T-cell (primary cell): ENCODE data around the gene SLC22A7. TPM values are rescaled to one million over a fixed set of nuclear protein-coding genes. Genes with fewer than 3 reads are reported as not detected.

ENCODE experiments used
- ATAC-seq, 4 experiments: fragments of 200-7000 bp in 3 of 4; fragments of 150-1000 bp in 1 of 4; cut with Tn5 transposase; replicated peaks in 1 of 4; 1 replicate in 3 of 4; 2 replicates in 1 of 4; pipeline ENCODE4 v1.10.0; 2021; ENCODE audit warnings: moderate library complexity in 3 of 4, mild to moderate bottlenecking in 2 of 4, moderate number of reproducible peaks in 1 of 4
- CTCF ChIA-PET, 2 donors: fragments of 300-600 bp; sonication (Branson Sonifier 250); formaldehyde crosslinking; loops; one replicate each; lab custom pipeline; 2022; ENCODE audit warnings: antibody characterized with exemption in 2 of 2; lab: Charles Lee
- POLR2A ChIA-PET, 2 donors: fragments of 300-600 bp; sonication (Branson Sonifier 250); formaldehyde crosslinking; loops; one replicate each; lab custom pipeline; 2022; ENCODE audit warnings: antibody characterized with exemption in 2 of 2; lab: Charles Lee
- DNase-seq, 35 experiments: peaks; one replicate each; pipeline versions ENCODE4 v3.0.0 to v3.0.0-alpha.2; 2013 to 2023
- H3K27ac ChIP-seq: one replicate; pipeline ENCODE4 v1.5.1; 2013; ENCODE audit warnings: low read length
- H3K27me3 ChIP-seq, 2 experiments: replicated peaks in 1 of 2; 1 replicate in 1 of 2; 2 replicates in 1 of 2; pipeline versions ENCODE4 v1.6.1 to v1.7.0; 2013; ENCODE audit warnings: low read length in 1 of 2, mixed read lengths in 1 of 2; ENCODE audit not compliant: control insufficient read depth in 2 of 2, insufficient read depth in 2 of 2; ENCODE audit errors: extremely low read depth in 1 of 2
- H3K36me3 ChIP-seq, 2 donors: 1 replicate in 1 of 2; 2 replicates in 1 of 2; pipeline versions ENCODE4 v1.6.1 to v1.7.0; 2013; ENCODE audit warnings: low read length in 1 of 2; ENCODE audit not compliant: control insufficient read depth in 2 of 2, insufficient read depth in 1 of 2; ENCODE audit errors: extremely low read depth in 1 of 2
- H3K4me1 ChIP-seq, 2 experiments: 1 replicate in 1 of 2; 2 replicates in 1 of 2; pipeline versions ENCODE4 v1.6.1 to v1.7.0; 2013; ENCODE audit warnings: low read length in 2 of 2, mixed read lengths in 1 of 2; ENCODE audit not compliant: insufficient read depth in 2 of 2, control insufficient read depth in 1 of 2; ENCODE audit errors: extremely low read depth in 1 of 2
- H3K4me3 ChIP-seq, 2 donors: 1 replicate in 1 of 2; 2 replicates in 1 of 2; pipeline versions ENCODE4 v1.5.1 to v1.7.0; 2013; ENCODE audit warnings: mild to moderate bottlenecking in 2 of 2, low read length in 1 of 2, moderate library complexity in 1 of 2; ENCODE audit not compliant: control insufficient read depth in 1 of 2; ENCODE audit errors: extremely low read depth in 1 of 2
- H3K9me3 ChIP-seq: 2 replicates; pipeline ENCODE4 v1.7.0; 2013
- H3K27ac Mint-ChIP-seq, 2 donors: one replicate each; pipeline ENCODE4 v1.8.0; 2020 to 2021; ENCODE audit warnings: mild to moderate bottlenecking in 2 of 2, mixed read lengths in 2 of 2
- H3K27me3 Mint-ChIP-seq, 2 donors: one replicate each; pipeline ENCODE4 v1.8.0; 2021 to 2022; ENCODE audit warnings: mixed read lengths in 2 of 2
- H3K36me3 Mint-ChIP-seq: one replicate; pipeline ENCODE4 v1.8.0; 2021; ENCODE audit warnings: mixed read lengths
- H3K4me1 Mint-ChIP-seq, 3 donors: one replicate each; pipeline ENCODE4 v1.8.0; 2020 to 2022; ENCODE audit warnings: mixed read lengths in 3 of 3, mild to moderate bottlenecking in 1 of 3
- H3K4me3 Mint-ChIP-seq, 3 donors: one replicate each; pipeline ENCODE4 v1.8.0; 2020 to 2022; ENCODE audit warnings: mild to moderate bottlenecking in 3 of 3, mixed read lengths in 3 of 3, moderate library complexity in 3 of 3
- H3K9me3 Mint-ChIP-seq, 3 donors: one replicate each; pipeline ENCODE4 v1.8.0; 2020 to 2022; ENCODE audit warnings: mixed read lengths in 3 of 3
- WGBS: methylation state at CpG from one replicate; pipeline ENCODE4 v1.1.5; 2013; ENCODE audit warnings: missing lambda C conversion rate; ENCODE audit not compliant: insufficient coverage; 5-methylcytosine and 5-hydroxymethylcytosine counted together
- total RNA-seq, 35 experiments: library from RNA in 6 of 35; stranded (reverse) in 6 of 35; fragments of 120-200 nt in 1 of 35; gene quantifications; one replicate each; pipeline versions ENCODE4 v1.2.1 to v1.2.4 and lab custom pipeline; 2013 to 2026

The SLC22A7 gene
- total RNA-seq, 5 donors from 2014 or later (not counting 1 experiment from before 2014, with no cell fraction given), result not detected

DNA sequence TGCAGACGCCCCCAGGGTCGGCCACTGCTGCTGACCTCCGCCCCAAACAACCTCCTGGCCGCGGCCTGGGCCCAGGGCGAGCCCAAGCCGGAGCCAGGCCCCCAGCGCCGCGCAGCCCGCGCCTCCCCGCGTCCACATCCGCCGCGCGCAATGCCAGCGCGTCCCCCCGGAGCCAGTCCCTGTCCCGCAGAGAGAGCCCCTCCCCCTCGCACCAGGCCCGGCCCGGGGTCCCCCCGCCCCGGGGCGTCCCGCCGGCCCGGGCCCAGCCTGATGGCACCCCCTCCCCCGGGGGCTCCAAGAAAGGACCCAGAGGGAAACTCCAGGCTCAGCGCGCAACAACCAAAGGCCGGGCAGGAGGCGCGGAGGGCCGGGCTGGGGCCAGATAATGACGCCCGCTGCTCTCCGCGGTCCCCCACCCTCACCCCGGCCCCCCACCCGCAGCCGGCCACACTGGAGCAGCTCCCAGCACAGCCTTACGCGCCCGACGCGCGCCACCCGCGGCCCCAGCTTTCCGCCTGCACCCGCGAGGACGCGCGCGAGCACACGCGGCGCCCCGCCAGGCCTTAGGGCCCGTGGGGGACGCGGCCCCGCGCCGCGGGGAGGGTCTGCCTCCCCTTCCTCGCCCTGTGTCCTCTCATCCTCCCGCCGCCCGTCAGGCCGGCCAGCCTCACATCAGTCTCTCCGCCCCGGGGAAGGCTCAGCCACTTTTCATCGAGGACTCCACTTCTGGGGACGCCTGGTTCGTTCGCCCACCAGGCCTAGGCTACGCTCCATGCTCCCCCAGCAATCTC, 12.9 kb upstream of the SLC22A7 start:
- peaks cover 28 to 40% of the 10 kb centered on the region in 2 donors for H3K27me3 Mint-ChIP-seq
- CTCF ChIA-PET, result no interaction called here
- POLR2A ChIA-PET, result no interaction called here
- no peaks in the 10 kb centered on the region for H3K36me3 ChIP-seq
- H3K9me3 ChIP-seq, result no peaks in the 10 kb centered on the region
- no peak for DNase-seq
- no peaks in the 10 kb centered on the region for H3K9me3 Mint-ChIP-seq
- H3K4me1 Mint-ChIP-seq, result peaks cover 0 to 2% (median 0%) of the 10 kb centered on the region in 3 donors
- no peak overlapping the region for H3K4me3 ChIP-seq
- H3K27me3 ChIP-seq, result peaks cover 0 to 58% of the 10 kb centered on the region in 2 experiments
- no peak for ATAC-seq
- H3K4me1 ChIP-seq, result no peaks in the 10 kb centered on the region
- no peak overlapping the region for H3K27ac ChIP-seq
- H3K36me3 Mint-ChIP-seq, result no peaks in the 10 kb centered on the region
- 7% methylated on average over 83 of the region's 83 CpGs for WGBS
- no peak overlapping the region for H3K27ac Mint-ChIP-seq
- no peak overlapping the region for H3K4me3 Mint-ChIP-seq

DNA sequence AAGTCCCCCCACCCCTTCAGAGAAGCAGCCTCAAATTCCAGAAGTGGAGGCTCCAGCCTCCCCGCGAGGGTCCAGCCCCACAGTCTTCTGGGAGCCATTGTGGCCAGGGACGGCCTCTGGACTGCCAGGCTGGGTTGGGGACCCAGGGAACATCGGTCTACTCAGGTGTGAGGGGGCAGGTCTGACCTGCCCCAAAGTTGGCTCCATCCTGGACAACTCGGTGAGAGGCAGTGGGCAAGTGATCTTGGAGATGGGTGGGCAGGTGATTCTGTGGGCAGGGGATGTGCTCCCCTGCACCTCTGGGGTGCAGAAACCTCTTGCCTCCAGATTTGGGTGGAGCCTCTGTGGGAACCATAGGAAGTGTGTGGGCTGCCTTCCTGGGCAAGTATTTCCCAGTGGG, 12.2 kb upstream of the SLC22A7 start:
- POLR2A ChIA-PET, result no interaction called here
- no peak overlapping the region for H3K4me3 Mint-ChIP-seq

DNA sequence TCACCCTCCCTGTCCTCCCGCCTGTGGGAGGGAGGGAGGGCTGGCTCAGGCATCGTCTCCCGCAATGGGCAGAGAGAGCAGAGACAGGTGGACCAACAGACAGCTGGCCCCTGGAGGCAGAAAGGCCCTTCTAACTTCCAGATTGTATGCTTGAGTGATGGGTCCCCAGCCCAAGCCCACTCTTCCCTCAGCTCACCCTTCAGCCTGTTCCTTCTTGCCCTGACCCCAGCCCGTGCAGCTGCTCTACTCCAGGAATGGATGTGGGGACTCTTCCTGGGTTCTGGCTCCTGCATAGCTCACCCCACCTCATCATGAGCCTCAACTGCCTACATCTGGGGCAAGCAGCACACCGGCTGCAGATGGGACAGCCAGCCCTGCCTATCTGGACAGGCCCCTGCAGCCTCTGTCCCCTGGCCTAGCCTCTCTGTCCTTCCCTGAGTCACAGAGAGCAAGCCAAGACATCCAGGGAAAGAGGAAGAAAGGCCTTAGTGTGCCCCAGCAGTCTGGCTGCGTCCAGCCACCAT, 11.5 kb upstream of the SLC22A7 start:
- Mint-ChIP-seq H3K27me3 (peaks cover 21 to 31% of the 10 kb centered on the region in 2 donors), H3K4me1 (peaks cover 0 to 2% (median 0%) of the 10 kb centered on the region in 3 donors), H3K27ac (no peak overlapping the region), H3K9me3 (no peaks in the 10 kb centered on the region), H3K4me3 (no peak overlapping the region), H3K36me3 (no peaks in the 10 kb centered on the region)
- 81% methylated on average over 3 of the region's 6 CpGs for WGBS
- Histone ChIP-seq H3K4me3 (no peak overlapping the region), H3K4me1 (no peaks in the 10 kb centered on the region), H3K27ac (no peak overlapping the region), H3K27me3 (peaks cover 0 to 51% of the 10 kb centered on the region in 2 experiments), H3K36me3 (no peaks in the 10 kb centered on the region), H3K9me3 (no peaks in the 10 kb centered on the region)
- ChIA-PET POLR2A (no interaction called here), CTCF (no interaction called here)
- ATAC-seq (no peak), DNase-seq (no peak)

More for the DNA sequence above, 12.2 kb upstream of the SLC22A7 start:
- ATAC-seq, result no peak
- CTCF ChIA-PET, result no interaction called here
- no peaks in the 10 kb centered on the region for H3K9me3 Mint-ChIP-seq
- Histone ChIP-seq H3K4me3 (no peak overlapping the region), H3K4me1 (no peaks in the 10 kb centered on the region), H3K36me3 (no peaks in the 10 kb centered on the region), H3K27me3 (peaks cover 0 to 55% of the 10 kb centered on the region in 2 experiments), H3K27ac (no peak overlapping the region), H3K9me3 (no peaks in the 10 kb centered on the region)
- peaks cover 23 to 35% of the 10 kb centered on the region in 2 donors for H3K27me3 Mint-ChIP-seq
- H3K27ac Mint-ChIP-seq, result no peak overlapping the region
- H3K36me3 Mint-ChIP-seq, result no peaks in the 10 kb centered on the region
- 89% methylated on average over 4 of the region's 5 CpGs for WGBS
- DNase-seq, result no peak
- peaks cover 0 to 2% (median 0%) of the 10 kb centered on the region in 3 donors for H3K4me1 Mint-ChIP-seq

DNA sequence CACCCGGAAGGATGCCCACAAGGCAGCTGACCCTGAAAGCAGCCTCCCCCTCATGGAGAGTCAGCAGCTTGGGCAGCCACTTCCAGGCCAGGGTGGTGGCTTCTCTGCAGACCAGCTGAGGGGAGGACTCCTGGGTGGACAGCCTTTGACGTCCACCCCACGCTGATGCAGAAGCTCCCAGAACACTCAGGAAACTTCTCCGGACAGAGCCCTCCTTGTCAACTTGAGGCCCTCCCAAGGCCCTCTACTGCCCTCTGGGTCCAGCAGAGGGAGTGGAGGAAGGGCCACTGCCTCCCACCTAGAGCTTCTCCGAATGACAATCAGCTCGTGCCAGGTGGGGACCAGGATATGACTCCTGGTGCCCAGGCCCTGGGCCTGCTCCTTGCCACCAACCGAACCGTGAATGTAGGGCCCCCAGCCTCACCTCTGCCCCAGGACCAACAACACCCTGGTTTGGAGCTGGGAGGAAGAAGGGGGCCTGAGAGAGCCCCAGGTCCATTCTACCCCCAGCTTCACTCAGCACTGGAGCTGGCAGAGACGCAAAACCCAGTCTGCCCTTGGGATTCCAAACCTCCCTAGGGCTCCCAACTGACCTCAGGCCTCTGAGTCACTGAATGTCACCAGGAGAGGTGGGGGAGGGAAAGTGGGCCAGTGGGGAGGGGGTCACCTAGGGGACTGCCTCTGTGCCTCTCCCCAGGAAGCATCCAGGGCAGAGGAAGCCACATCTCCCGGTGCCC, 10.9 kb upstream of the SLC22A7 start:
- POLR2A ChIA-PET, result no interaction called here
- Mint-ChIP-seq H3K4me3 (no peak overlapping the region), H3K36me3 (no peaks in the 10 kb centered on the region), H3K4me1 (peaks cover 0 to 2% (median 0%) of the 10 kb centered on the region in 3 donors), H3K27ac (no peak overlapping the region), H3K9me3 (no peaks in the 10 kb centered on the region), H3K27me3 (peaks cover 17 to 27% of the 10 kb centered on the region in 2 donors)
- DNase-seq (no peak), ATAC-seq (no peak)
- H3K27me3 ChIP-seq, result peaks cover 0 to 47% of the 10 kb centered on the region in 2 experiments
- no peaks in the 10 kb centered on the region for H3K4me1 ChIP-seq
- 58% methylated on average over 4 of the region's 10 CpGs for WGBS
- H3K27ac ChIP-seq, result no peak overlapping the region
- H3K9me3 ChIP-seq, result no peaks in the 10 kb centered on the region
- CTCF ChIA-PET, result interaction anchor here in 1 of 2 donors (0.7 kb wide), 1 partner anchor 556 kb away, joined by 4 read pairs; no protein-coding TSS in a partner anchor
- no peaks in the 10 kb centered on the region for H3K36me3 ChIP-seq
- H3K4me3 ChIP-seq, result no peak overlapping the region

DNA sequence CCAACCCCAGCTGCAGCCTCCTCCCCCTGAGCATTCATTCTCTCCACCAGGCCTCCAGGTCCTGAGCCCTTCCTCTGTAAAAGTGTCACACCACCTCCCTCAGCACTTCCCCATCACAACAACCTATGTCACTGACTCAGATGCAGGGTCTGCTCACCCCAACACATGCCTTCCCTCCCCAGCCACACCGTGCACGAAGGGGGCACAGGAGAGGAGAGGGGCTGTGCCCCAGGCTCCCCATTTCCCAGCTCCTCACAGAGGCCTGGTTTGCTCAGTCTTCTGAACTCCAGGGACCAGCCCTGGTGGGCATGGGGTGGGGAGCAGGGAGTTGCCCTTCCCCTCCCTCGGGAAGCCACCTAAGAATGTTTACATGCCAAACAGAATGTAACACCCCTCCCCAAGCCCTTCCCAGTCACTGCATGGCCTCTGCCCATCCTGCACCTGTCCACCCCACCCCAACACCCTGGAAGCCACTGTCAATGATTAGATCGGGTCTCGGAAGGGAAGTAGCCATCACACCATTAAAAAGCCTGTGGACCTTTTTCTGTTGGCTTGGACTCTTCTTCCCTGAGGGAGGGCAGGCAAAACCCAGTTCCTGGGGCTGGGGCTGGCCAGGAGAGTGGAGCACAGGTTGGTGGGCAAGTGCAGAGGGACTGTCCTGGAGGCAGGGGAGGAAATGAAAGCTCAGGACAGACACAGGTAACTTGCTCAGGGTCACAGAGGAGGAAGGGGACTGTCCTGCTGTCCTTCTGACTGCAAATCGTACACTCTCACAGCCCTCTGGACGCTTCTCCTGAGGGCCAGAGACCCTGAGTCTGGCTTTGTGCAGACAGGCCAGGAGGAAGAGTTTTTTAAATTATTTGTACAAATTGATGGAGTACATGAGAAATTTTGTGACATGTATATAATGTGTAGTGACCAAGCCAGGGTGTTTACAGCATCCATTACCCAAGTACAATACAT, 10.1 kb upstream of the SLC22A7 start:
- no peak for DNase-seq
- ChIA-PET POLR2A (no interaction called here), CTCF (no interaction called here)
- Mint-ChIP-seq H3K4me3 (no peak overlapping the region), H3K27ac (no peak overlapping the region), H3K36me3 (no peaks in the 10 kb centered on the region), H3K27me3 (peaks cover 13 to 20% of the 10 kb centered on the region in 2 donors), H3K4me1 (peaks cover 0 to 2% (median 0%) of the 10 kb centered on the region in 3 donors), H3K9me3 (no peaks in the 10 kb centered on the region)
- H3K36me3 ChIP-seq, result no peaks in the 10 kb centered on the region
- WGBS, result 73% methylated on average over 3 of the region's 7 CpGs
- H3K27ac ChIP-seq, result no peak overlapping the region
- no peak for ATAC-seq
- no peaks in the 10 kb centered on the region for H3K4me1 ChIP-seq
- no peak overlapping the region for H3K4me3 ChIP-seq
- H3K27me3 ChIP-seq, result peaks cover 0 to 41% of the 10 kb centered on the region in 2 experiments
- H3K9me3 ChIP-seq, result no peaks in the 10 kb centered on the region
